Left lung (tissue), 8 donors: Measurements from ENCODE around the gene AWAT2. TPM values are rescaled to one million over a fixed set of nuclear protein-coding genes. Genes with fewer than 3 reads are reported as not detected.

ENCODE experiments used
- microRNA-seq, 2 donors: library from miRNA; unstranded; fragments of <30 nt; microRNA quantifications; one replicate each; pipeline ENCODE4, GENCODE V29; 2019
- polyA plus RNA-seq, 6 donors: library from polyadenylated mRNA; unstranded; fragments of 120-200 nt; gene quantifications; one replicate each; pipeline ENCODE4 v1.2.1, GENCODE V29; 2013; ENCODE audit not compliant: insufficient read length in 6 of 6
- total RNA-seq, 2 donors: library from RNA; stranded (reverse); fragmentation: NEBNext Ultra II Directional; extraction: Animal tissue kit (Norgen Biotek cat#: 25700); gene quantifications; one replicate each; pipeline ENCODE4 v1.2.1, GENCODE V29; 2021
- donor health status: DM: no; HTN: yes; CAD: no.
- donor health status: DM: no; HTN: no; CAD: no.

AWAT2 gene
- total and polyA plus RNA-seq, 8 donors: not detected

Small RNA genes within 50 kb of the gene (microRNA-seq; reads per million reads assigned to microRNA genes)
- 0.96 to 3.5 reads per million in 2 donors for gene MIR676

Other genes starting within 250 kb of the AWAT2 start
- gene OTUD6A, start 12.5 kb upstream of the AWAT2 start, total RNA-seq: not detected
- under 1 TPM in 3 of 6 donors, not detected in 3; 0.09 to 0.13 (median 0.10) TPM for gene OTUD6A, start 12.5 kb upstream of the AWAT2 start, polyA plus RNA-seq
- 10 to 100 TPM; 33.7 to 46.6 TPM for gene IGBP1, start 83.5 kb upstream of the AWAT2 start, total RNA-seq
- gene IGBP1, start 83.5 kb upstream of the AWAT2 start, polyA plus RNA-seq: 100 to 1,000 TPM in 4 of 6 donors, 10 to 100 TPM in 2; 86.0 to 111 (median 107) TPM
- not detected for gene DGAT2L6, start 127.5 kb upstream of the AWAT2 start, total RNA-seq
- gene DGAT2L6, start 127.5 kb upstream of the AWAT2 start, polyA plus RNA-seq: not detected
- gene AWAT1, start 184.7 kb upstream of the AWAT2 start, total RNA-seq: not detected
- under 1 TPM in 3 of 6 donors, not detected in 3; 0.13 to 0.36 (median 0.13) TPM for gene AWAT1, start 184.7 kb upstream of the AWAT2 start, polyA plus RNA-seq
- gene P2RY4, start 210.3 kb upstream of the AWAT2 start, total RNA-seq: under 1 TPM in 1 of 2 donors, not detected in 1; 0.26 TPM
- gene P2RY4, start 210.3 kb upstream of the AWAT2 start, polyA plus RNA-seq: under 1 TPM; 0.38 to 0.73 (median 0.47) TPM
- gene ARR3, start 218.4 kb upstream of the AWAT2 start, total RNA-seq: not detected
- gene ARR3, start 218.4 kb upstream of the AWAT2 start, polyA plus RNA-seq: 1 to 10 TPM; 1.2 to 2.1 (median 1.6) TPM
- not detected for gene RAB41, start 232.2 kb upstream of the AWAT2 start, total RNA-seq
- 1 to 10 TPM in 5 of 6 donors, under 1 TPM in 1; 0.71 to 1.9 (median 1.3) TPM for gene RAB41, start 232.2 kb upstream of the AWAT2 start, polyA plus RNA-seq
- gene PDZD11, start 240.0 kb upstream of the AWAT2 start, total RNA-seq: 10 to 100 TPM; 29.9 to 39.2 TPM
- gene PDZD11, start 240.0 kb upstream of the AWAT2 start, polyA plus RNA-seq: 10 to 100 TPM; 50.2 to 60.9 (median 56.8) TPM
- gene KIF4A, start 240.2 kb upstream of the AWAT2 start, total RNA-seq: 1 to 10 TPM; 1.6 to 4.6 TPM
- gene KIF4A, start 240.2 kb upstream of the AWAT2 start, polyA plus RNA-seq: 10 to 100 TPM; 11.6 to 30.4 (median 15.7) TPM